ENCODE measurements around the gene IMMP2L. TPM values are rescaled to one million over a fixed set of nuclear protein-coding genes. Genes with fewer than 3 reads are reported as not detected.
A peak's percentile ranks its signal among the peaks of the same experiment; 100 is the strongest.

IMMP2L gene
- total RNA-seq, 4 donors from 2014 or later = 12.0 to 22.2 (median 17.5) TPM

DNA sequence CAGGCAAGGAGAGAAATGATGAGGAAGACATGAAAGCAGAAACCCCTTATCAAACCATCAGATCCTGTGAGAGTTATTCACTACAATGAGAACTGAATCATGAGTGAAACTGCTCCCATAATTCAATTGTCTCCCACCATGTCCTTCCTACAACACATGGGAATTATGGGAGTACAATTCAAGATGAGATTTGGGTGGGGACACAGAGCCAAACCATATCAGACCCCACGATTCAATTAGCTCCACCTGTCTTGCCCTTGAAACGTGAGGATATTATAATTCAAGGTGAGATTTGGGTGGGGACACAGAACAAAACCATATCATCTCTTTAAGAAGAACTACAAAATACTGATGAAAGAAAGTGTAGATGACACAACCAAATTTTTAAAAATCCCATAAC lies 128.9 kb downstream of the IMMP2L start:
- Histone ChIP-seq H3K9me3 (no peaks in the 10 kb centered on the region), H3K36me3 (no peaks in the 10 kb centered on the region), H3K4me3 (no peak overlapping the region), H3K27ac (replicated peaks in 1 of 4) (no peak overlapping the region), H3K27me3 (no peaks in the 10 kb centered on the region), H3K4me1 (no peaks in the 10 kb centered on the region)
- WGBS = 100% methylated on average over 2 of the region's 2 CpGs
- TF ChIP-seq POLR2A (IDR thresholded peaks at IDR 0.05; ENCODE audit: low read depth) = no peak
- TF ChIP-seq, protein P1, sequence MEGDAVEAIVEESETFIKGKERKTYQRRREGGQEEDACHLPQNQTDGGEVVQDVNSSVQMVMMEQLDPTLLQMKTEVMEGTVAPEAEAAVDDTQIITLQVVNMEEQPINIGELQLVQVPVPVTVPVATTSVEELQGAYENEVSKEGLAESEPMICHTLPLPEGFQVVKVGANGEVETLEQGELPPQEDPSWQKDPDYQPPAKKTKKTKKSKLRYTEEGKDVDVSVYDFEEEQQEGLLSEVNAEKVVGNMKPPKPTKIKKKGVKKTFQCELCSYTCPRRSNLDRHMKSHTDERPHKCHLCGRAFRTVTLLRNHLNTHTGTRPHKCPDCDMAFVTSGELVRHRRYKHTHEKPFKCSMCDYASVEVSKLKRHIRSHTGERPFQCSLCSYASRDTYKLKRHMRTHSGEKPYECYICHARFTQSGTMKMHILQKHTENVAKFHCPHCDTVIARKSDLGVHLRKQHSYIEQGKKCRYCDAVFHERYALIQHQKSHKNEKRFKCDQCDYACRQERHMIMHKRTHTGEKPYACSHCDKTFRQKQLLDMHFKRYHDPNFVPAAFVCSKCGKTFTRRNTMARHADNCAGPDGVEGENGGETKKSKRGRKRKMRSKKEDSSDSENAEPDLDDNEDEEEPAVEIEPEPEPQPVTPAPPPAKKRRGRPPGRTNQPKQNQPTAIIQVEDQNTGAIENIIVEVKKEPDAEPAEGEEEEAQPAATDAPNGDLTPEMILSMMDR (IDR thresholded peaks at IDR 0.05) = no peak
- no peak for TF ChIP-seq POLR2AphosphoS5 (IDR thresholded peaks at IDR 0.05)
- no peak for TF ChIP-seq EP300 (IDR thresholded peaks at IDR 0.05)
- DNase-seq (ENCODE audit: extremely low spot score) = no peak
- intact Hi-C loops (cut with DNase I) = no loop called here

DNA sequence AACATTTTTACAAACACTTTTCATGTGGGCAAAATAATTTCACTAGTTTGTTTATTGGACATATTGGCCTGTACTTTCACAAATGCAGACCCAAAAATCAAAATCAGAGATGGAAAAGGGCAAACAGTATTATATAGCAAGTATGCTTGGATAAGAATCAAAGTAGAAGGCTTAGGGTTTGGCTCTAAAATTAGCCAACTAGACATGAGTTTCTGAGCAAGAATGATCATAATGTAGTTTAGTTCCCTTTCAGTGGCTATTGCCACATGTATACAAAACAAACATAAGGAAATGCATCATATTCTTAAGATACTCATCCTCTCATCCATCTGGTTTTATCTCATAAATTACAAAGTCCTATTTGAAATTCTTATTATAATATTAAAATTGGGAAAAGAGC lies 132.5 kb downstream of the IMMP2L start:
- TF ChIP-seq, protein P1 (IDR thresholded peaks at IDR 0.05) = no peak
- TF ChIP-seq POLR2A (IDR thresholded peaks at IDR 0.05; ENCODE audit: low read depth) (no peak), POLR2AphosphoS5 (IDR thresholded peaks at IDR 0.05) (no peak), EP300 (IDR thresholded peaks at IDR 0.05) (no peak)
- no peak for DNase-seq (ENCODE audit: extremely low spot score)
- Histone ChIP-seq H3K4me3 (no peak overlapping the region), H3K36me3 (no peaks in the 10 kb centered on the region), H3K27me3 (no peaks in the 10 kb centered on the region), H3K4me1 (no peaks in the 10 kb centered on the region), H3K27ac (replicated peaks in 1 of 4) (no peak overlapping the region), H3K9me3 (no peaks in the 10 kb centered on the region)
- intact Hi-C loops (cut with DNase I) = no loop called here

DNA sequence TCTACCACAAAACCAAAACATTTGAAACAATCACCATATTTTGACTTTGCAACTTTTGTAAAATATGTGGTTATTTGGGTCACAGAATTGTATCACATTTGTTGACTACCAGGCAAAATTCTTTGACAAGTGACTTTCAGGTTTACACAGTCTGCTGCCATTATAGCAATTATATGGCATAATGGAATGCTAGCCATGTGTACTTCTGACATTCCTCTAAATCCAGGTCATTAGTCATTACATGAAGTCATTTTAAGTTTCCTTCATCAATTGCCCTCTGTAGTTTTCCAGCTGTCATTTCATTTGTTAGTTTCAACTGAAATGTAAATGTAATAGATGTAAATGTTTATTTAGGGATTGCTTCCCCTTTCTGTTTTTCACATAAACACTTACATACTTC lies 137.5 kb downstream of the IMMP2L start:
- Histone ChIP-seq H3K27ac (replicated peaks in 1 of 4) (no peak overlapping the region), H3K9me3 (no peaks in the 10 kb centered on the region), H3K4me1 (no peaks in the 10 kb centered on the region), H3K36me3 (no peaks in the 10 kb centered on the region), H3K4me3 (no peak overlapping the region), H3K27me3 (no peaks in the 10 kb centered on the region)
- TF ChIP-seq EP300 (IDR thresholded peaks at IDR 0.05) (no peak), POLR2AphosphoS5 (IDR thresholded peaks at IDR 0.05) (no peak), POLR2A (IDR thresholded peaks at IDR 0.05; ENCODE audit: low read depth) (no peak)
- TF ChIP-seq, protein P1 (IDR thresholded peaks at IDR 0.05) = no peak
- intact Hi-C loops (cut with DNase I) = no loop called here
- no peak for DNase-seq (ENCODE audit: extremely low spot score)

DNA sequence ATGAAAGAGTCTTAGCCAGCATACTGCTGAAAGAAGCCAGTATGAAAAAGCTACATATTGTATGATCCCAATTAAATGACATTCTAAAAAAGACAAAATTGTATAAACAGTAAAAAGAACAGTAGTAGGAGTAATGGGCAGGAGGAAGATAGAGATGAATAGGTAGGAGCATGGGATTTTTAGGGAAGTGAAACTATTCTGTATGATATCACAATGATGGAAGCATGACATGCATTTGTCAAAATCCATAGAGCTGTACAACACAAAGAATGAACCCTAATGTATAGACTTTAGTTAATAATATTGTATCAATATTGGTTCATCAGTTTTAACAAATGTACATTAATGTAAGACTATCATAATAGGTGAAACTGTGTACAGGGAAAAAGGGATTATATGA lies 147.9 kb downstream of the IMMP2L start:
- DNase-seq (ENCODE audit: extremely low spot score) = no peak
- Histone ChIP-seq H3K36me3 (no peaks in the 10 kb centered on the region), H3K27ac (replicated peaks in 1 of 4) (no peak overlapping the region), H3K4me3 (no peak overlapping the region), H3K9me3 (no peaks in the 10 kb centered on the region), H3K4me1 (peaks cover 0 to 9% (median 6%) of the 10 kb centered on the region in 4 donors), H3K27me3 (no peaks in the 10 kb centered on the region)
- TF ChIP-seq EP300 (IDR thresholded peaks at IDR 0.05) = no peak
- TF ChIP-seq POLR2AphosphoS5 (IDR thresholded peaks at IDR 0.05) = no peak
- TF ChIP-seq, protein P1 (IDR thresholded peaks at IDR 0.05) = no peak
- TF ChIP-seq POLR2A (IDR thresholded peaks at IDR 0.05; ENCODE audit: low read depth) = no peak
- intact Hi-C loops (cut with DNase I) = no loop called here

DNA sequence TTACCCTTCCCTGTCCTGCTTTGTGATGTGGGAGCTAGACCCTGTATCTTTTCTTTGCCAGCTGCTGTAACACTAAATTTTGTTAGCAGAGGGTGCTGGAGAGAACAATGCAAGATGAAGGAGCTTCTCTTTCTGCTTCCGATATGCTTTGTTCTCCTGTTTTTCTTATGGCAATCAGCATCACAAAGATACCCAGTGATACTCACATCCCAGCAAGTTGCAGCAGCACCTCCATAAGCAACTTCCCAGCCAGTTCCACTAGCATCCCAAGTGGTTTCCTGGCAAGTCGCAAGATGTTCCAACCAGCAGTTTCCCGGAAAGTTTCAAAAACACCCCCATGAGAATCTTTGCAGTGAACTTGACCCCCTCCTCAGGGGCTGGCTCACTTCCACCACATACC lies 148.6 kb downstream of the IMMP2L start:
- H3K4me3 ChIP-seq = peak overlapping the region in 1 of 4 donors; percentile 5
- H3K27me3 ChIP-seq = no peaks in the 10 kb centered on the region
- intact Hi-C loops (cut with DNase I) = no loop called here
- no peaks in the 10 kb centered on the region for H3K36me3 ChIP-seq
- WGBS = 71% methylated on average over 3 of the region's 3 CpGs
- no peaks in the 10 kb centered on the region for H3K9me3 ChIP-seq
- H3K27ac ChIP-seq (replicated peaks in 1 of 4) = no peak overlapping the region
- TF ChIP-seq, protein P1 (IDR thresholded peaks at IDR 0.05) = no peak
- no peak for TF ChIP-seq POLR2A (IDR thresholded peaks at IDR 0.05; ENCODE audit: low read depth)
- TF ChIP-seq EP300 (IDR thresholded peaks at IDR 0.05) = no peak
- TF ChIP-seq POLR2AphosphoS5 (IDR thresholded peaks at IDR 0.05) = no peak
- peaks cover 0 to 9% (median 6%) of the 10 kb centered on the region in 4 donors for H3K4me1 ChIP-seq
- DNase-seq (ENCODE audit: extremely low spot score) = no peak

Data from esophagus muscularis mucosa (tissue), 4 donors.